ENCODE results near the gene CERS3. TPM values are rescaled to one million over a fixed set of nuclear protein-coding genes. Genes with fewer than 3 reads are reported as not detected.

The CERS3 gene
- total RNA-seq, 1 donor from 2014 or later, result 0.13 TPM

- H3K27me3 Mint-ChIP-seq, result peaks cover 16% of the 10 kb centered on the region
- intact Hi-C loops (cut with micrococcal nuclease), result no loop called here
- peaks cover 12% of the 10 kb centered on the region for H3K4me1 Mint-ChIP-seq
- CTCF ChIA-PET, result no interaction called here
- DNase-seq (no peak), ATAC-seq (ENCODE audit: low read depth) (no peak)
- POLR2A ChIA-PET, result no interaction called here
- H3K36me3 Mint-ChIP-seq (ENCODE audit: low read depth), result no peaks in the 10 kb centered on the region
- TF ChIP-seq, protein P1, sequence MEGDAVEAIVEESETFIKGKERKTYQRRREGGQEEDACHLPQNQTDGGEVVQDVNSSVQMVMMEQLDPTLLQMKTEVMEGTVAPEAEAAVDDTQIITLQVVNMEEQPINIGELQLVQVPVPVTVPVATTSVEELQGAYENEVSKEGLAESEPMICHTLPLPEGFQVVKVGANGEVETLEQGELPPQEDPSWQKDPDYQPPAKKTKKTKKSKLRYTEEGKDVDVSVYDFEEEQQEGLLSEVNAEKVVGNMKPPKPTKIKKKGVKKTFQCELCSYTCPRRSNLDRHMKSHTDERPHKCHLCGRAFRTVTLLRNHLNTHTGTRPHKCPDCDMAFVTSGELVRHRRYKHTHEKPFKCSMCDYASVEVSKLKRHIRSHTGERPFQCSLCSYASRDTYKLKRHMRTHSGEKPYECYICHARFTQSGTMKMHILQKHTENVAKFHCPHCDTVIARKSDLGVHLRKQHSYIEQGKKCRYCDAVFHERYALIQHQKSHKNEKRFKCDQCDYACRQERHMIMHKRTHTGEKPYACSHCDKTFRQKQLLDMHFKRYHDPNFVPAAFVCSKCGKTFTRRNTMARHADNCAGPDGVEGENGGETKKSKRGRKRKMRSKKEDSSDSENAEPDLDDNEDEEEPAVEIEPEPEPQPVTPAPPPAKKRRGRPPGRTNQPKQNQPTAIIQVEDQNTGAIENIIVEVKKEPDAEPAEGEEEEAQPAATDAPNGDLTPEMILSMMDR (IDR thresholded peaks at IDR 0.05), result no peak
- H3K4me3 Mint-ChIP-seq, result no peak overlapping the region
- H3K9me3 Mint-ChIP-seq, result no peaks in the 10 kb centered on the region
- no peak overlapping the region for H3K27ac Mint-ChIP-seq
Measured at GRCh38 chr15:100516643-100517512, 11.9 kb downstream of the CERS3 start.

- POLR2A ChIA-PET, result no interaction called here
- intact Hi-C loops (cut with micrococcal nuclease), result no loop called here
- DNase-seq (no peak), ATAC-seq (ENCODE audit: low read depth) (no peak)
- H3K27me3 Mint-ChIP-seq, result peaks cover 17% of the 10 kb centered on the region
- CTCF ChIA-PET, result no interaction called here
- no peaks in the 10 kb centered on the region for H3K9me3 Mint-ChIP-seq
- H3K27ac Mint-ChIP-seq, result no peak overlapping the region
- H3K36me3 Mint-ChIP-seq (ENCODE audit: low read depth), result no peaks in the 10 kb centered on the region
- no peak overlapping the region for H3K4me3 Mint-ChIP-seq
- TF ChIP-seq, protein P1 (IDR thresholded peaks at IDR 0.05), result no peak
- peaks cover 9% of the 10 kb centered on the region for H3K4me1 Mint-ChIP-seq
Measured at GRCh38 chr15:100515758-100516157, 13.0 kb downstream of the CERS3 start.

DNA sequence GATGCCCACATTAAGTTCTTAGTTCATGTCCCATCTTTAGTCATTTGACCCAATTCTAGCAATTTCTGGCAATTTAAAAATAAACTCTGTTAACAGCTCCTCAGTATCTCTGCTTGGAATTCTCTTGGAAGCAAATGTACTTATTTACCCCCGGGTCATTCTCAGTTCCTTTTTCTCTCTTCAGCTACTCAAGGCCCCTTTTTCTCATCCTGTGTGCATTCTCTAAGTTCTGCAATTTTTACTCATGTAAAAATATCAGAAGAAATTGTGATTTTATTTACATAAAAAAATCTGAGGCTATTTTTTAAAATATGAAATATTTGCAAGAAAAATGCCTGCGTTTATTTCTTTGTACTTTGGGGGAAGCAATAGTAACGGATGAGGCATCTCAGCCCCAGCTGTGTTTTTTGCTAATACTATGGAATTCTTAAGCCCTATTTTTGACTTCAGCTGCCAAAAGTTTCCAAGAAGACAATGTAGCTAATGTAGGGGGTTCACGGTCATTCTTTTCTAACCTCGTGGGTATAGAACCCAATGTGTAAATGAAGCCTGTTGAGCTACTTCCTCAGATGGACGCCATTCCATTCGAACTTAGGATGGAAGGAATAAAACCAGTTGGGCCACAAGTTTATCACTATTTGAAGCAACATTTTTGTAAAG is 20.0 kb downstream of the CERS3 start:
- ATAC-seq (ENCODE audit: low read depth) (no peak), DNase-seq (no peak)
- no peak overlapping the region for H3K27ac Mint-ChIP-seq
- H3K9me3 Mint-ChIP-seq, result no peaks in the 10 kb centered on the region
- peaks cover 15% of the 10 kb centered on the region for H3K27me3 Mint-ChIP-seq
- CTCF ChIA-PET, result no interaction called here
- H3K4me1 Mint-ChIP-seq, result no peaks in the 10 kb centered on the region
- H3K4me3 Mint-ChIP-seq, result no peak overlapping the region
- intact Hi-C loops (cut with micrococcal nuclease), result no loop called here
- POLR2A ChIA-PET, result no interaction called here
- H3K36me3 Mint-ChIP-seq (ENCODE audit: low read depth), result no peaks in the 10 kb centered on the region
- TF ChIP-seq, protein P1 (IDR thresholded peaks at IDR 0.05), result no peak

DNA sequence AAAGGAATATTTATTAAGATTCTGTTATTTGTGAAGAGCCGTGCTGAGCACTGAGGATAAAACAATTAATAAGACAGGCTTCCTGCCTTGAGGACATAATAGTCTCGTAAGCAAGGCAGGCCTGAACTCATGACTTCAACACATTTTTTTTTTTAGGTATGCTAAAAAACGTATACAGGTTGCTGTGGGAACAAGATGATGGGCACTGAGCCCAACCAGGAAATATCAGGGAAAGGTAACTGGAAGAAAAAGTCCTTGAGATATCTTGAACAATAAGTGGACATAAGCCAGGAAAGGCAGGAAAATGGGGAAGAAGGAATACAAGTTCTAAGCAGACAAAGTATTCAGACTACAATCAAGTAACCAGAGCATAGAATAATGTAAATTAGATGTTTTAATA is 26.1 kb downstream of the CERS3 start:
- no peak for DNase-seq
- Mint-ChIP-seq H3K4me1 (no peaks in the 10 kb centered on the region), H3K36me3 (ENCODE audit: low read depth) (no peaks in the 10 kb centered on the region), H3K9me3 (no peaks in the 10 kb centered on the region), H3K4me3 (no peak overlapping the region), H3K27me3 (peaks cover 11% of the 10 kb centered on the region), H3K27ac (no peak overlapping the region)
- no peak for ATAC-seq (ENCODE audit: low read depth)
- intact Hi-C loops (cut with micrococcal nuclease), result no loop called here
- TF ChIP-seq, protein P1 (IDR thresholded peaks at IDR 0.05), result no peak
- CTCF ChIA-PET, result no interaction called here
- POLR2A ChIA-PET, result no interaction called here

- Mint-ChIP-seq H3K4me1 (no peaks in the 10 kb centered on the region), H3K27ac (no peak overlapping the region), H3K4me3 (no peak overlapping the region), H3K36me3 (ENCODE audit: low read depth) (no peaks in the 10 kb centered on the region), H3K9me3 (no peaks in the 10 kb centered on the region), H3K27me3 (peaks cover 14% of the 10 kb centered on the region)
- intact Hi-C loops (cut with micrococcal nuclease), result no loop called here
- POLR2A ChIA-PET, result no interaction called here
- ATAC-seq (ENCODE audit: low read depth) (no peak), DNase-seq (no peak)
- TF ChIP-seq, protein P1 (IDR thresholded peaks at IDR 0.05), result no peak
- CTCF ChIA-PET, result no interaction called here
Measured at GRCh38 chr15:100501117-100501516, 27.6 kb downstream of the CERS3 start.
